HepG2 (cell line): Measurements from ENCODE around the gene EIF5. TPM values are rescaled to one million over a fixed set of nuclear protein-coding genes. Genes with fewer than 3 reads are reported as not detected.

Experiments used
- CHD2 ChIP-seq: IDR thresholded peaks from 2 replicates; pipeline ENCODE4 v1.6.1; 2011; ENCODE audit warnings: low read depth, low read length, improper control_type of control experiment
- E2F5 ChIP-seq: sonication (generic); formaldehyde crosslinking; conservative IDR thresholded peaks from 2 replicates; pipeline ENCODE4 v1.4.0; 2020; ENCODE audit warnings: missing genetic modification reagents
- FOXA1 ChIP-seq, 2 experiments: fragments of 450-650 bp in 1 of 2; sonication (generic) in 1 of 2; formaldehyde crosslinking in 1 of 2; IDR thresholded peaks; 2 replicates each; pipeline versions ENCODE4 v1.4.0 to v1.6.1; 2016 to 2020; ENCODE audit warnings: missing genetic modification reagents in 1 of 2
- FOXA3 ChIP-seq: IDR thresholded peaks from 2 replicates; pipeline ENCODE4 v1.6.1; 2016; ENCODE audit warnings: missing genetic modification reagents, missing compliant biosample characterization
- GABPA ChIP-seq, 2 experiments: IDR thresholded peaks; 2 replicates each; pipeline ENCODE4 v1.6.1; 2011 to 2016; ENCODE audit warnings: low read depth in 2 of 2, low read length in 1 of 2, missing biosample characterization in 1 of 2, missing genetic modification characterization in 1 of 2
- GTF3A ChIP-seq: sonication (generic); formaldehyde crosslinking; conservative IDR thresholded peaks from 2 replicates; pipeline ENCODE4 v1.4.0; 2020; ENCODE audit warnings: mild to moderate bottlenecking, missing genetic modification reagents
- HMG20A ChIP-seq: IDR thresholded peaks from 2 replicates; pipeline ENCODE4 v1.6.1; 2016; ENCODE audit warnings: borderline replicate concordance
- MXD4 ChIP-seq: IDR thresholded peaks from 2 replicates; pipeline ENCODE4 v1.6.1; 2016; ENCODE audit warnings: mild to moderate bottlenecking, missing biosample characterization, missing genetic modification reagents
- NCOA2 ChIP-seq: sonication (generic); formaldehyde crosslinking; IDR thresholded peaks from 2 replicates; pipeline ENCODE4 v1.8.0; 2022; ENCODE audit warnings: inconsistent platforms
- PCBP2 ChIP-seq: fragments of 200-400 bp; formaldehyde crosslinking; optimal IDR thresholded peaks from 2 replicates; pipeline ENCODE3; 2018; ENCODE audit warnings: low read length, low read depth; ENCODE audit not compliant: poor library complexity, severe bottlenecking
- PLSCR1 ChIP-seq: sonication (generic); formaldehyde crosslinking; IDR thresholded peaks from 2 replicates; pipeline ENCODE4 v1.5.0; 2020; ENCODE audit warnings: missing genetic modification reagents, mild to moderate bottlenecking, borderline replicate concordance
- SCMH1 ChIP-seq: sonication (generic); formaldehyde crosslinking; IDR thresholded peaks from 2 replicates; pipeline ENCODE4 v1.9.0; 2021; ENCODE audit warnings: missing genetic modification reagents, mild to moderate bottlenecking, borderline replicate concordance
- ZFAT ChIP-seq: sonication (generic); formaldehyde crosslinking; conservative IDR thresholded peaks from 2 replicates; pipeline ENCODE4 v1.8.1; 2023; ENCODE audit warnings: missing genetic modification reagents, inconsistent platforms
- ZFY ChIP-seq: sonication (generic); formaldehyde crosslinking; IDR thresholded peaks from 2 replicates; pipeline ENCODE4 v1.4.0; 2020; ENCODE audit warnings: missing genetic modification reagents
- ZFYVE20 ChIP-seq: sonication (generic); formaldehyde crosslinking; IDR thresholded peaks from 2 replicates; pipeline ENCODE4 v1.8.0; 2023; ENCODE audit warnings: low read depth, mild to moderate bottlenecking, moderate library complexity, missing genetic modification reagents, borderline replicate concordance
- ZNF232 ChIP-seq: sonication (generic); formaldehyde crosslinking; IDR thresholded peaks from 2 replicates; pipeline ENCODE4 v1.4.0; 2020; ENCODE audit warnings: missing genetic modification reagents, borderline replicate concordance
- ZNF549 ChIP-seq: sonication (generic); formaldehyde crosslinking; IDR thresholded peaks from 2 replicates; pipeline ENCODE4 v1.5.0; 2020; ENCODE audit warnings: missing genetic modification reagents
- ZNF572 ChIP-seq: sonication (generic); formaldehyde crosslinking; IDR thresholded peaks from 2 replicates; pipeline ENCODE4 v1.5.1; 2020; ENCODE audit warnings: mild to moderate bottlenecking, missing genetic modification reagents
- ZNF615 ChIP-seq: sonication (generic); formaldehyde crosslinking; IDR thresholded peaks from 2 replicates; pipeline ENCODE4 v1.5.0; 2020; ENCODE audit warnings: mild to moderate bottlenecking, missing genetic modification reagents, borderline replicate concordance
- ZNF766 ChIP-seq: sonication (generic); formaldehyde crosslinking; IDR thresholded peaks from 2 replicates; pipeline ENCODE4 v1.5.0; 2020; ENCODE audit warnings: missing genetic modification reagents, borderline replicate concordance
- ZNF773 ChIP-seq: sonication (generic); formaldehyde crosslinking; IDR thresholded peaks from 2 replicates; pipeline ENCODE4 v1.4.0; 2020; ENCODE audit warnings: missing genetic modification reagents, borderline replicate concordance
- ZNF850 ChIP-seq: sonication (generic); formaldehyde crosslinking; conservative IDR thresholded peaks from 2 replicates; pipeline ENCODE4 v1.9.0; 2021; ENCODE audit warnings: mild to moderate bottlenecking, missing genetic modification reagents
- polyA plus RNA-seq, 8 experiments: library from polyadenylated mRNA; depleted of rRNA in 3 of 8; stranded (reverse) in 7 of 8; unstranded in 1 of 8; fragments of >200 nt; fragmentation: Illumina TruSeq in 4 of 8; extraction: Trizol in 4 of 8; gene quantifications; 2 replicates each; pipeline versions ENCODE4 v1.2.1 to v1.2.3, GENCODE V29; 2011 to 2016; ENCODE audit warnings: low read depth in 4 of 8, missing spikeins in 1 of 8, mixed read lengths in 1 of 8; ENCODE audit not compliant: insufficient read depth in 1 of 8
- total RNA-seq, 5 experiments: library from RNA; depleted of rRNA; stranded (reverse); fragments of >200 nt; fragmentation: Illumina TruSeq; extraction: Trizol; gene quantifications; 2 replicates each; pipeline ENCODE4 v1.2.3, GENCODE V29; 2016; ENCODE audit warnings: low read depth in 1 of 5
- TF ChIP-seq, protein P1 (sequence below): sonication (generic); formaldehyde crosslinking; IDR thresholded peaks from 2 replicates; pipeline ENCODE4 v1.8.0; 2022; ENCODE audit warnings: mild to moderate bottlenecking, missing genetic modification reagents
- TF ChIP-seq, protein P2 (sequence below): sonication (generic); formaldehyde crosslinking; IDR thresholded peaks from 2 replicates; pipeline ENCODE4 v1.4.0; 2020; ENCODE audit warnings: missing genetic modification reagents, borderline replicate concordance
- TF ChIP-seq, protein P3 (sequence below): sonication (generic); formaldehyde crosslinking; IDR thresholded peaks from 2 replicates; pipeline ENCODE4 v1.4.0; 2020; ENCODE audit warnings: missing genetic modification reagents

The EIF5 gene
- total and polyA plus RNA-seq, 2 of the 13 experiments (the other 11 are each of a cell fraction or from before 2014, with no cell fraction given) = 189 to 281 TPM

DNA sequence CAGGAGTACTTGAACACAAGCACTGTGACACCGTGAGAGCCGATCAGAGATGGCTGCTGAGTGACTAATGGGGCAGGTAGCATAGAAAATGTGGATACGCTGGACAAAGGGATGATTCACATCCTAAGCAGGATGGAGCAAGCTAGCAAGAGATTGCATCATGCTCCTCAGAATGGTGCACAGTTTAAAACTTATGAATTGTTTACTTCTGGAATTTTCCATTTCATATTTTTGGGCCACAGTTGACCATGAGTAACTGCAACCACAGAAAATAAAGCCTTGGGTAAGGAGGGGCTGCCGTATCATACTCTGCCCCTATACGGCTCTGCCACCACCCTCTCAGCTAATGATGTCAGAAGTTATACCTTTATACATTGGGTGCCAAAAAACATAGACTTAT lies 27.8 kb downstream of the EIF5 start (continued):
- TF ChIP-seq ZNF850 (CRISPR knock-in tag) (no peak), GABPA (IDR thresholded peaks at IDR 0.05; ENCODE audit: low read depth, low read length) (no peak), GABPA (CRISPR knock-in tag; IDR thresholded peaks at IDR 0.05; ENCODE audit: low read depth) (0 out of 2 replicates have a peak, but pooled peaks have one; percentile 24), ZNF615 (no peak), HMG20A (peak; percentile 53; the same call in 1 of the 2 replicates), FOXA1 (IDR thresholded peaks at IDR 0.05) (no peak), FOXA1 (CRISPR knock-in tag; IDR thresholded peaks at IDR 0.05) (no peak), CHD2 (no peak), ZNF766 (CRISPR knock-in tag) (no peak), NCOA2 (0 out of 2 replicates have a peak, but pooled peaks have one; percentile 21), ZFAT (CRISPR knock-in tag) (no peak), MXD4 (CRISPR knock-in tag) (no peak), FOXA3 (CRISPR knock-in tag) (peak; percentile 17; the same call in 1 of the 2 replicates), ZNF572 (CRISPR knock-in tag) (no peak), PCBP2 (no peak), PLSCR1 (CRISPR knock-in tag) (no peak), ZNF773 (CRISPR knock-in tag) (no peak), ZNF549 (CRISPR knock-in tag) (no peak), E2F5 (CRISPR knock-in tag) (no peak), ZFYVE20 (no peak), GTF3A (CRISPR knock-in tag) (no peak), SCMH1 (no peak), ZFY (peak; percentile 24; the same call in 1 of the 2 replicates), ZNF232 (CRISPR knock-in tag) (no peak)
- TF ChIP-seq, protein P1, sequence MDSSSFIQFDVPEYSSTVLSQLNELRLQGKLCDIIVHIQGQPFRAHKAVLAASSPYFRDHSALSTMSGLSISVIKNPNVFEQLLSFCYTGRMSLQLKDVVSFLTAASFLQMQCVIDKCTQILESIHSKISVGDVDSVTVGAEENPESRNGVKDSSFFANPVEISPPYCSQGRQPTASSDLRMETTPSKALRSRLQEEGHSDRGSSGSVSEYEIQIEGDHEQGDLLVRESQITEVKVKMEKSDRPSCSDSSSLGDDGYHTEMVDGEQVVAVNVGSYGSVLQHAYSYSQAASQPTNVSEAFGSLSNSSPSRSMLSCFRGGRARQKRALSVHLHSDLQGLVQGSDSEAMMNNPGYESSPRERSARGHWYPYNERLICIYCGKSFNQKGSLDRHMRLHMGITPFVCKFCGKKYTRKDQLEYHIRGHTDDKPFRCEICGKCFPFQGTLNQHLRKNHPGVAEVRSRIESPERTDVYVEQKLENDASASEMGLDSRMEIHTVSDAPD (CRISPR knock-in tag) = no peak
- TF ChIP-seq, protein P2, sequence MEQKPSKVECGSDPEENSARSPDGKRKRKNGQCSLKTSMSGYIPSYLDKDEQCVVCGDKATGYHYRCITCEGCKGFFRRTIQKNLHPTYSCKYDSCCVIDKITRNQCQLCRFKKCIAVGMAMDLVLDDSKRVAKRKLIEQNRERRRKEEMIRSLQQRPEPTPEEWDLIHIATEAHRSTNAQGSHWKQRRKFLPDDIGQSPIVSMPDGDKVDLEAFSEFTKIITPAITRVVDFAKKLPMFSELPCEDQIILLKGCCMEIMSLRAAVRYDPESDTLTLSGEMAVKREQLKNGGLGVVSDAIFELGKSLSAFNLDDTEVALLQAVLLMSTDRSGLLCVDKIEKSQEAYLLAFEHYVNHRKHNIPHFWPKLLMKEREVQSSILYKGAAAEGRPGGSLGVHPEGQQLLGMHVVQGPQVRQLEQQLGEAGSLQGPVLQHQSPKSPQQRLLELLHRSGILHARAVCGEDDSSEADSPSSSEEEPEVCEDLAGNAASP (CRISPR knock-in tag) = no peak
- TF ChIP-seq, protein P3, sequence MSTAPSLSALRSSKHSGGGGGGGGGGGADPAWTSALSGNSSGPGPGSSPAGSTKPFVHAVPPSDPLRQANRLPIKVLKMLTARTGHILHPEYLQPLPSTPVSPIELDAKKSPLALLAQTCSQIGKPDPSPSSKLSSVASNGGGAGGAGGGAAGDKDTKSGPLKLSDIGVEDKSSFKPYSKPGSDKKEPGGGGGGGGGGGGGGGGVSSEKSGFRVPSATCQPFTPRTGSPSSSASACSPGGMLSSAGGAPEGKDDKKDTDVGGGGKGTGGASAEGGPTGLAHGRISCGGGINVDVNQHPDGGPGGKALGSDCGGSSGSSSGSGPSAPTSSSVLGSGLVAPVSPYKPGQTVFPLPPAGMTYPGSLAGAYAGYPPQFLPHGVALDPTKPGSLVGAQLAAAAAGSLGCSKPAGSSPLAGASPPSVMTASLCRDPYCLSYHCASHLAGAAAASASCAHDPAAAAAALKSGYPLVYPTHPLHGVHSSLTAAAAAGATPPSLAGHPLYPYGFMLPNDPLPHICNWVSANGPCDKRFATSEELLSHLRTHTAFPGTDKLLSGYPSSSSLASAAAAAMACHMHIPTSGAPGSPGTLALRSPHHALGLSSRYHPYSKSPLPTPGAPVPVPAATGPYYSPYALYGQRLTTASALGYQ (CRISPR knock-in tag) = no peak
